HL-60 (cell line): ENCODE results near the gene ADAM12.

Experiments
- DNase-seq, 2 experiments: peaks; one replicate each; pipeline ENCODE4 v3.0.0-alpha.2; 2010 to 2020; ENCODE audit warnings: low read depth in 1 of 2, low spot score in 1 of 2
- H3K27ac ChIP-seq: fragments of 250-450 bp; sonication (Bioruptor Pico); replicated peaks from 2 replicates; pipeline ENCODE4 v1.5.1; 2020; ENCODE audit warnings: mild to moderate bottlenecking, moderate library complexity
- H3K27me3 ChIP-seq: fragments of 250-450 bp; sonication (Bioruptor Pico); 2 replicates; pipeline ENCODE4 v1.5.1; 2021; ENCODE audit warnings: mild to moderate bottlenecking, moderate library complexity; ENCODE audit not compliant: insufficient read depth, poor library complexity, severe bottlenecking
- H3K4me3 ChIP-seq: replicated peaks from 2 replicates; pipeline ENCODE4 v1.5.1; 2011; ENCODE audit warnings: mild to moderate bottlenecking, control low read depth, low read length; ENCODE audit not compliant: insufficient read depth
- CTCF ChIP-seq: IDR thresholded peaks from one replicate; pipeline ENCODE4 v1.5.1; 2011; ENCODE audit warnings: low read length, control low read depth, inconsistent platforms; ENCODE audit not compliant: insufficient read depth
- GABPA ChIP-seq: IDR thresholded peaks from 2 replicates; pipeline ENCODE4 v1.6.1; 2012; ENCODE audit warnings: low read depth
- POLR2AphosphoS5 ChIP-seq: IDR thresholded peaks from 2 replicates; pipeline ENCODE4 v1.6.1; 2012; ENCODE audit warnings: low read depth
- REST ChIP-seq: IDR thresholded peaks from 2 replicates; pipeline ENCODE4 v1.6.1; 2012; ENCODE audit warnings: low read depth; ENCODE audit not compliant: insufficient replicate concordance
- SPI1 ChIP-seq: IDR thresholded peaks from 2 replicates; pipeline ENCODE4 v1.6.1; 2012; ENCODE audit warnings: low read depth, mild to moderate bottlenecking, borderline replicate concordance

ADAM12 gene

GRCh38 chr10:126407831-126408230 is 19.6 kb upstream of the ADAM12 start:
- Histone ChIP-seq H3K27me3 (peaks cover 2% of the 10 kb centered on the region), H3K27ac (no peak overlapping the region), H3K4me3 (no peak overlapping the region)
- DNase-seq = no peak
- TF ChIP-seq REST = no peak
- TF ChIP-seq CTCF = no peak
- no peak for TF ChIP-seq POLR2AphosphoS5

GRCh38 chr10:126405239-126405775 is 17.0 kb upstream of the ADAM12 start:
- no peak for TF ChIP-seq POLR2AphosphoS5
- TF ChIP-seq REST = no peak
- no peak for TF ChIP-seq GABPA
- TF ChIP-seq CTCF = no peak
- TF ChIP-seq SPI1 = no peak

GRCh38 chr10:126402721-126403695 is 14.7 kb upstream of the ADAM12 start:
- TF ChIP-seq GABPA (no peak), POLR2AphosphoS5 (no peak), SPI1 (no peak), REST (no peak), CTCF (no peak)
- no peak overlapping the region for H3K27ac ChIP-seq
- DNase-seq = no peak
- no peak overlapping the region for H3K4me3 ChIP-seq
- no peaks in the 10 kb centered on the region for H3K27me3 ChIP-seq

More at GRCh38 chr10:126405239-126405775, 17.0 kb upstream of the ADAM12 start:
- no peak for DNase-seq
- Histone ChIP-seq H3K27me3 (peaks cover 2% of the 10 kb centered on the region), H3K4me3 (no peak overlapping the region), H3K27ac (no peak overlapping the region)
